BE2C (cell line): ENCODE measurements around the gene SLC10A3.

Source experiments
- DNase-seq: peaks from one replicate; pipeline ENCODE4 v3.0.0-alpha.2; 2020
- H3K27me3 ChIP-seq: fragments of 250-450 bp; sonication (Bioruptor Pico); 2 replicates; pipeline ENCODE4 v1.5.1; 2020; ENCODE audit warnings: mild to moderate bottlenecking
- H3K36me3 ChIP-seq: fragments of 250-450 bp; sonication (Bioruptor Pico); 2 replicates; pipeline ENCODE4 v1.5.1; 2020; ENCODE audit warnings: mild to moderate bottlenecking
- H3K4me1 ChIP-seq: fragments of 250-450 bp; sonication (Bioruptor Pico); 2 replicates; pipeline ENCODE4 v1.5.1; 2020
- H3K4me3 ChIP-seq: 2 replicates; pipeline ENCODE4 v1.5.1; 2011; ENCODE audit warnings: low read depth, low read length
- H3K9me3 ChIP-seq: fragments of 250-450 bp; sonication (Bioruptor Pico); 2 replicates; pipeline ENCODE4 v1.5.1; 2020
- CTCF ChIP-seq: IDR thresholded peaks from 2 replicates; pipeline ENCODE4 v1.5.1; 2012; ENCODE audit warnings: mild to moderate bottlenecking, low read depth, low read length

The SLC10A3 gene

GRCh38 chrX:154476821-154477220 is 13.6 kb downstream of the SLC10A3 start:
- H3K4me3 ChIP-seq = no peak overlapping the region
- H3K9me3 ChIP-seq = no peaks in the 10 kb centered on the region
- DNase-seq = no peak
- H3K4me1 ChIP-seq = no peaks in the 10 kb centered on the region
- H3K27me3 ChIP-seq = no peaks in the 10 kb centered on the region
- H3K36me3 ChIP-seq = no peaks in the 10 kb centered on the region
- no peak for TF ChIP-seq CTCF

- H3K36me3 ChIP-seq = no peaks in the 10 kb centered on the region; the same call in 1 of the 2 replicates
- TF ChIP-seq CTCF = no peak
Observed at GRCh38 chrX:154473683-154474082, 16.7 kb downstream of the SLC10A3 start.

GRCh38 chrX:154472685-154473632 is 17.5 kb downstream of the SLC10A3 start:
- TF ChIP-seq CTCF = no peak
- H3K36me3 ChIP-seq = no peaks in the 10 kb centered on the region; the same call in 1 of the 2 replicates

More at GRCh38 chrX:154473683-154474082, 16.7 kb downstream of the SLC10A3 start:
- DNase-seq = no peak
- no peaks in the 10 kb centered on the region for H3K27me3 ChIP-seq
- no peaks in the 10 kb centered on the region for H3K9me3 ChIP-seq
- H3K4me3 ChIP-seq = no peak overlapping the region
- no peaks in the 10 kb centered on the region for H3K4me1 ChIP-seq

GRCh38 chrX:154471839-154472684 is 18.4 kb downstream of the SLC10A3 start:
- no peak overlapping the region for H3K4me3 ChIP-seq
- no peak for DNase-seq
- TF ChIP-seq CTCF = no peak
- H3K4me1 ChIP-seq = no peaks in the 10 kb centered on the region
- no peaks in the 10 kb centered on the region for H3K27me3 ChIP-seq
- H3K36me3 ChIP-seq = no peaks in the 10 kb centered on the region; the same call in 1 of the 2 replicates
- H3K9me3 ChIP-seq = no peaks in the 10 kb centered on the region

More at GRCh38 chrX:154472685-154473632, 17.5 kb downstream of the SLC10A3 start:
- DNase-seq = no peak
- no peaks in the 10 kb centered on the region for H3K9me3 ChIP-seq
- no peak overlapping the region for H3K4me3 ChIP-seq
- H3K27me3 ChIP-seq = no peaks in the 10 kb centered on the region
- no peaks in the 10 kb centered on the region for H3K4me1 ChIP-seq

GRCh38 chrX:154470914-154471568 is 19.4 kb downstream of the SLC10A3 start:
- H3K27me3 ChIP-seq = no peaks in the 10 kb centered on the region
- no peaks in the 10 kb centered on the region for H3K4me1 ChIP-seq
- H3K4me3 ChIP-seq = no peak overlapping the region
- DNase-seq = no peak
- no peak for TF ChIP-seq CTCF
- no peaks in the 10 kb centered on the region; the same call in 1 of the 2 replicates for H3K36me3 ChIP-seq
- H3K9me3 ChIP-seq = no peaks in the 10 kb centered on the region
